T-helper 1 cell (primary cell): ENCODE data around the gene STUM.

Experiments used
- DNase-seq, 5 donors: peaks; one replicate each; pipeline ENCODE4 v3.0.0-alpha.2; 2012 to 2020

Gene STUM

DNA sequence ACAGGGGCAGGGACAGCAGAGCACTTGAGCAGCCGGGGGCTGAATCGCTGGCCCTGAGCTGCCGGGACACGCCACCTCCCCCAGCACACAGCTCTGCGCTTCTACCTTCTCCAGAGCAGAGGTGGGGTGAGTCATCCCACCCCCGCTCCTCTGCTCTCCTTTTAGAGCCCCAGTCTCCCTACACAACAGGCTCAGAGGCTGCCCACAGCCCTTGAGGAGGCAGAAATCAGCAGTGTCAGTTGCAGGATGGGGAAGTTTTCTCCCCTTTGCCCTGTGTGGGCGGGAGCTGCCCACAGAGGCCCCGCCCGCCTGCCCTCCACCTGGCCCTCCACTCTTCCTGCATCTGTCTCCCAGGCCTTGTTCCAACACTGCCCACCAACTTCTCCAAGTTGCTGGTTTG is 94.6 kb downstream of the STUM start:
- DNase-seq = peak in 2 of 5 donors; percentile 34 to 60

DNA sequence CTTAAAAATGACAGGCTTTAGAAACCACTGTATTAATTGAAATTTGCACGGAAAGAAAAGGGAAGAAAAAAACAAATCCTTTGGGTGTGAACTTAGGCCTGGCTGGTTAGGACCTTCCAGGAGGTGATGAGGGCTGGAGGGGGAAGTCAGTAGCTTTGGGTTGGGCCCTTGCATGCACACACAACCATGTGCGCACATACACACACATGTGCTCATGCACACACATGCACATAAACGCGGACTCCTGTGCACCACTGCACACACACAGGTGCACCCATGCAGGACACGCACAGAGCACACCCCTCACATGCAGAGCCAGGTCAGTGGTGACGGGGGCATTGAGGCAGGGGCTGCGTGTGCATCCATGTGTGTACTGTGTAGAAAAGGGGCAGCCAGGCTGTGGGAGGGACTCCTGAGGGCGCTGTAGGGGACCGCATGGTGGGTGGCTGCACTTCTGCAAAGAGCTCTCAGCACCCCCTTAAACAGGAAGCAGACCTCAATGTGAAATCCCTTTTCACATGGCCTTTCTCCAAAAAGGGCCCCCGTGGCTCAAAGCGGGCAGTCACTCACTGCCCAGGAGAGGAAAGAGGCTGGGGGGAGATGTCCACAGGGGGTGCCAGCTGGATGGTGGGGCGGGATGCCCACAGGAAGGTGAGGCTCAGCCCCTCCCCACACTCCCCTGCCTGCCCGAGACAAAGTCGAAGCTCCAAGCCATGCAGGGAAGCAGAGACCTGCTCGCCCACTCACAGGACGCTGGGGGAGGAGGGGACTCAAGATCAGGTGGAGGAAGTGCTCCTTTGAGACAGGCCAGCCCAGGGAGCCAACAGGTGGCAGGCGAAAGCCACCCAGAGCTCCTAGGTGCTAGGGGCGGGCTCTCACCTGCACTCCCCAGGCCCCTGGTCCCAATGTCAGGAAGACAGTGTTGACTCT is 95.3 kb downstream of the STUM start:
- DNase-seq = peak in 2 of 5 donors; percentile 16 to 34

DNA sequence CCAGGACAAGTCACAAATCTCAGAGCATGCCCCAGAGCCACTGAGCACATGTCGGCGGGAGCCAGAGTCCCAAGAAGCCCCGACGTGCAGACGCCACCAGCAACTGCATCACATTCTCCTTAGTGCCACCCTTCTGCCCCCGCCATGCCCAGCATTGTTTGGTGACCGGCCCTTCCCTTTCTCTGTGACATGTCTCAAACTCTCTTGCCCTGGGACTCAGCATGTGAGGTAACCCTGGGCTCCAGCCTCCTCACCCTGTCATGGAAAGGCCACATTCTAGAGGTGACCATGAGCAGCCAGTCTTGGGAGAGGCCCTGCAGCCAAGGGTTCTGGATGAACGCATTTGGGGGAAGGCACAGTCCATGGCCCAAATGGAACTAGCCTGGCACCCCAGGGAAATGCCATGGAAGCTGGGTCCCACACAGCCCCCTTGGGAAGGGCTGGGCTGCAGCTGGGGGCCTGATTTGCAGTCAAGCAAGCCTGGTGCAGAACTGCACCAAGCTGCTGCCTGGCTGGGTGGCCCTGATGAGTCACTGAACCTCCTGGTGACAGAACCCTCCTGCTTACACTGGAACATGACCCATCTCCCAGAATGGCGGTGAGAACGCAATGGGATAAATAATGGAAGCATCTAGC is 96.1 kb downstream of the STUM start:
- no peak for DNase-seq

DNA sequence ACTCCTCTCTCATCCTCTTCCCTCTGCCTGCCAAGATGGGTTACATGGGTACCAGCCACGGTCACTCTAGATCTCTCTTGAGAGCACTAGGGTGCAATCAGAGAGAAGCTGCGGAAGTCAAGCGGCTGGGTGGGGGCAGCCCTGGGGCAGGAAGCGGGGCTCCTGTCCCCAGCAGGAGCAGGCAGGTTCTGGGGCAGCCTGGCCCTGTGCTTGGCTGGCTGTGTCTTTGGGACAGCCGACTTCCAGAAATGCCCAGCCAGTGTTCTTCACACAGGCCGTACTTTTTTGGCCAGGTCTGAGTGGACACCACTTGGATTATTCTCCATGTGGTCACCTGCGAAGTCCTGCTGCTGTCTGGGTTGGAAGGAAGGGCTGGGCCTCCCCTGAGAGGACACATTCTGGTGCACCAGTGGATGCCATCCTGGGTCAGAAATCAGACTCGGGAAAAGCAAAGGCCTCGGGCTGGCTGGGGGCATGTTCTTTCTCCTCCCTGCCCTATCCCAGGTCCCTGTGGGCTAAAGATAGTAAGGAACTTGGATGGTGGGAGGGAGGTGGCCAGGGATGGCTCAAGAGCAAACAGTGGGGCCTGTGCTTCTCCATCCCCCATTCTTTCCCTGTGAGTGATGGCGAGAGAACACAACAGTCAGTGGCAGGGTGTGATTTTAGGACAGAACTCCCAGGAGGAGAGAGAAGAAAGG is 96.9 kb downstream of the STUM start:
- no peak for DNase-seq

DNA sequence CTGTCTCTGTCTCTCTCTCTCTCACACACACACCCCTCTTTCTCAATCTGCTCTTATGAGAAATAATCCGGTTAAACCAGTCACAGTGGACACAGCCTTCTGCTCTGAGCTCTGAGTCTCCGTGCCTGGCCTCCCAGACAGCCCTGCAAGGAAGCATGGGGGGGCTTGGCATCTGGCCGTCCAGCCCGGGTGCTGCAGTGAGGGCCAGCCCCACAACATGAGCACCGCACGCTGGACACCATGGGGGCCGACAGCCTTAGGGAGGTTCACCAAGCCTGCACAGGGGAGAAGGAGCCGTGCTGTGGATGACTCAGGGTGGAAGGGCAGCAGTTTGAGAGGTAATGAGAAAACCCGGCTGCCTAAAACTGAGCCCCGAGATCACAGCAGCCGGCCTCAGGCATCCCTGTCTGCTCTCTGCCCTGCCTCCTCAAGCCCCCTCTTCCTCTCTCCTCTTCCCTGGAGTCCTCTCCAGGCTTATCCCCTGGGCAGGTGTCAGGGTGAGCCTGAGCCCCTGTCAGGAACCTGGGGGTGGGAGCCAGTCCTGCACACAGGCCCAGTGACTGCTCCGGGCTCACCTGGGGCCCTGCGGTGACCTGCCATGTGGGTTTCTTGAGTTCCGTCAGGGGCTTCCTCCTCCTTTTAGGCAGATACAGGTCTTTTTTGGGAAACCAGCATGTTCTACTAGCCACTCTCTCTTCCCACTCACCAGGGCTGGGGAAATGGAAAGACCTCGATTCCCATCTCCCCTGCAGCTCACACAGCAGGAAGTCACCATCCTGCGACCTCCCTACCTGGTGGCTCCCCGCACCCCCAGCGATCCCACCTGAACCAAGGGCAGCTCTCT is 97.7 kb downstream of the STUM start:
- no peak for DNase-seq

DNA sequence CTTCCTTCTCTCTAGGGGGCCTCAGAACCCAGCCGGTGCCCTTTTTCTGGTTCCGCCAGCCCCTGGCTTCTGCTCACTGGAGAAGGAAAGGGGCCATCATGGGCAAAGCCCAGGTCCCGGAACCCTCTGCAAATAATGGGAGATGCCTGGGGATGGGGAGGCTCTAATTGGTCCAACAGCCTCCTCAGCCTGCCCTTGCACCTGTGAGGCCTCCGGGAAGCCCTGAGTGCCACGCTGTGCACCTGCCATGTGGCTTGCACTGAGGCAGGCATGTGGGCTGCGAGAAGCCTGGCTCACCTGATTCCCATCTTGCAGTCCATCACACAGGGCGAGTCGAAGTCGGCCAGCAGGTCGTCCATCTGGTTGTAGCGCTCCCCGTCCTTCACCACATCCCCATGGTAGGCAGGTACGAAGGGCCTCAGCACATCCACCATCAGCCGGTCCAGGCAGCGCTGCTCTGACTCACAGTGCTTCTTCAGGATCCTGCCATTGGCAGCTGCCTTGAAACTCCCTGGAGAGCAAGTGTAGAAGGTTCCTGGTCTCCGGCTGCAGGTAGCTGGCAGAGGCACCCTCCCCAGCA is 98.4 kb downstream of the STUM start:
- DNase-seq = no peak

DNA sequence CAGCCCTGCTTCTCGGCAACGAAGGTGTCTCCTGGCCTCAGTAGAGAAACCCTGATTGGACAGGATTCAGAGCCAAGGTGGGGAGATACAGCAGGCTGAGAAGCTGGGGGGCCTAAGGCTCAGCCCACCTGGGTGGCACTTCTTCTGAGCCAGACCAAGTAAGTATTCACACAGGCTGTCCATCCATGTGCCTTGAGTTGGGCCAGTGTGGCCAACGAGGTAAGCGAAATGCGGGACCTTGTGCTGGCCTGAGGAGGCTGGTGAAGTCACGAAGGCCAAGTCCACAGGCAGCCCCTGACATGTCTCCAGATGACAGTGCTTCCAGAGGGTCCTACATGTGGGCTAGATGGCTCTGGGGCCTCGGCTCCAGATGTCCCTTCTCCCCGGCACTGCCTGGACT is 99.2 kb downstream of the STUM start:
- no peak for DNase-seq

DNA sequence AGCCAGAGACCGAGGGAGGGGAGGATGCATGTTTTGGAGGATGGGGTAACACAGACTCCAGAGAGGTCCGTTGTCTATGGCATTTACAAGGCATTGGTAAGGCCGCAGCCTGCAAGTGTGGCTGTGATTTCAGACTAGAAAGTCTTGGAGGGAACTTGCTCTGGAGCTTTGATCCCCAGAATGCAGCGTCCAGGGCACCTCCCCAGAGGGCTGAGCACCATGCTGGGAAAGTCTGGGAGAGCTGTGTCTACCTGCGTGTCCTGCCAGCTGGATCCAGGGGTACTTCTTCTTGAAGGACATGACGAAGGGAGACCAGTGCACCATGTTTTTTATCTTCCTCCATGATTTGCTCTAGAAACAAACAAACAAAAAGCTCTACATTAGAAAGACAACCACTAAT is 99.9 kb downstream of the STUM start:
- DNase-seq = no peak

DNA sequence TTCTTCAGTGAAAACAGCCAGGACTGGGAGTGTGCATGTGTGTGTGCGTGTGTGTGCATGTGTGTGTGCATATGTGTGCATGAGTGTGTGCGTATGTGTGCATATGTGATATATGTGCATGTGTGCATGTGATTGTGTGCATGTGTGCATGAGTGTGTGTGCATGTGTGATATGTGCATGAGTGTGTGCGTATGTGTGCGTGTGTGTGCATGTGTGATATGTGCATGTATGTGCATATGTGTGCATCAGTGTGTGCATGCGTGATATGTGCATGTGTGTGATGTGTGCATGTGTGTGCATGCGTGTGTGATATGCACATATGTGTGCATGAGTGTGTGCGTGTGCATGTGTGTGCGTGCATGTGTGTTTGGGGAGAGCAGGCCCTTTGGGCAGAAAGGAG is 100.7 kb downstream of the STUM start:
- no peak for DNase-seq

DNA sequence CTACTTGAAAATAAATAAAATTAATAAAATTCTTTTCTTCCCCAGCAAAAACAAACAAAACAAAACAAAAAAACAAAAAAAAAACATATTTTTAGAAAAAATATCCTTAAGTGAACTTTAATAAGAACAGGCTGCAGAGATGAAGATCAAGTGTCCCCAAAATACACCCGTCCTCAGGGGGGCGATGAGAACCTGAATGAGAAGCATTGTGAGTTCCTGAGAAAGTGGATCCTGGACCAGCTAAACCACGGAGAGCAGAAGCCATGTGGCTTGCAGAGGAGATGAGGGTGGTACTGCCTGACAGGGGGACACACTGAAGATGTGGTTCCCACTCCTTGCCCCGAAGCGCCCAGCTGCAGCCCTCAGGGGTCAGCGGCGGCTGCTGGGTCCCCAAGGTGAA is 101.2 kb downstream of the STUM start:
- DNase-seq = peak in 1 of 5 donors; percentile 13

DNA sequence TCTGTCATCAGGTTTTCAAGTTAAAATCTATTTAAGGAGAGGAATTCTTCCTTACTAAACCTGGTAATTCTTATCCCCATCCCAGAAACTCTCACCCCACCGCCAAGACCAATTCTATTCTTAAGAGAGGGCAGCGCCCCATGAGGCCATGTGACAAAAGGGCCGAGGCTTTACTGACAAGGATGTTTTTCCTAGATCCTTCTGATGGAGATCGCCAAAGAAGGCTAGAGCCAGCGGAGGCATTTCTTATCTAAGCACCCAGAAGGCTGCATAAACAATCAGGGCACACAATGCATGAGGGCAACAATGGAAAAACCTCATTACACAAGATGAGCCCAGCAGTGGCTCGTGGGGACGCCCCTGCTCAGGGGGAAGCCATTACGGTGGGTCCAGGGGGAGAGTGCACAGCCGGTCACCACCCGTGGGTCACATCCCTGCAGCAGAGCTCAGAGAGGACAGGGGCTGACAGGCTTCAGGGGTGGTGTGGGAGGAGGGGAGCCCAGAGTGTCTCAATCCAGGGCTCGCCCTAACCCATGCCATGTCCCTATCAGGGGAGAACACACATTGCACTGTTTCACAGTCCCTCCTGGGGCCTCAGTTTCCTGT is 101.8 kb downstream of the STUM start:
- DNase-seq = no peak

DNA sequence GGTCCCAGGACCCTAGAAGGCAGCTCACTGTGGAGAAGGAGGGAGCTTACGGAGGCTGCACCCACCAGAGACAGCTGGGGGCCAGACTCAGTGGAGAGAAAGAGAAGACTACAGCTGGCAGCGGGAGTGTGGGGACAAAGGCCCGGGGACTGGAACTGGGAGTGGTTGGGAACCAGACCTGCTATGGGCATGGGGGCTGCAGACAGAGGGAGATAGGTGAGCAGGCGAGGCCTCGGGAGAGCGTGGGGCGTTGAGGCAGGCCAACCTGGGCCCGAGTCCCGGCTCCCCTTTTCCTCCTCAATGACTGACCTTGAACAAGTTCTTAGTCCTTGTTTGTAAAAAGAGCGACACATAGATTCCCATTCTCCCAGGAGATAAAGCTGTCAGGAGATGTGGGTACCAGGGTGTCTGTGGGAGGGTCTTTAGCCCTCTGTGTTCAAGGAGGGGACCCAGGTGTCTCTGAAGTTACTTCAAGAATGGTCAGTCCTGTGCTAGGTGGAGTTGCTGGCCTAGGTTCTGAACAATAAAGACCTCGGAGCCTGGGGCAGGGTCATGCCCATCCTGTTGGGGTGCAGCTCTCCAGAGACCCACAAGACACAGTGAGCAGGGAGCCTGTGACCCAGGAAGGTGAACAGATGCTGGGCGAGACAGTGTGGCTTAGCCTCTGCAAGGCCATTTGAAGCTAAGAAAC is 102.6 kb downstream of the STUM start:
- no peak for DNase-seq

DNA sequence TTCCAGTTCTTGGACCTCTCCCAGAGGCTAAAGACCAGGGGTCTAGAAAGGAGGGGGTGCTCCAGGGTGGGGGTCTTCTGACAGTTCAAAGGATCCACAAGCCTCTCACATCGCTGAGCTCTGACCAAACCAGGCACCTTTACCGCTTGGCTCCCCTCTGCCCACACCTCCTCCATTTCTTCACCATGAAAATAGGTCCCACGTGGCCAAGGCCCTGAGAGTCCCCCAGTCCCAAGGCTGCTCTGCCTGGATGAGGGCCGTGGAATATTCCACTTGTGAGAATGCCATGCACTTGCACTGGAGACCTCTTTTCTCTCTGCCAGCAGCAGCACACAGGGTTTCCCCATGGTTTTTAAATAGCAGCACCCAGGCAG is 103.2 kb downstream of the STUM start:
- no peak for DNase-seq

DNA sequence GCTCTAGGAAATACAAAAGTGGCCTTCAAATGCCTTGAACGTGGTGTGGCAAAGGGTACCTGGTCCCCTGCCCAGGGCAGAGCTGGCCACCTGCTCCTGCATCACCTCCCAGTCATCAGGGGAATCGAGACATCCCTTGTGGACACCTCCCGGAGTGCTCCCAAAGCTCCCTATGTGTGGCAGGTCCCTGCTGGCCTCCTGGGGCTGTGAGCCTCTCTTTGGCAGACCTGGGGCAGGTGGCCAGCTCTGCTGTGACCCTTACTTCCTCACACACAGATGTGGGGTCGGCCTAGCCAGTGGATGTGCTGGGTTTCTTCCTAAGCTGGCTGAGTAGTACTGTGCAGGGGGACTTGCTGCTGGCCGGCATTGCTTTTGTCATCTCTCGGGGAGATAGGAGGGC is 104.0 kb downstream of the STUM start:
- no peak for DNase-seq

DNA sequence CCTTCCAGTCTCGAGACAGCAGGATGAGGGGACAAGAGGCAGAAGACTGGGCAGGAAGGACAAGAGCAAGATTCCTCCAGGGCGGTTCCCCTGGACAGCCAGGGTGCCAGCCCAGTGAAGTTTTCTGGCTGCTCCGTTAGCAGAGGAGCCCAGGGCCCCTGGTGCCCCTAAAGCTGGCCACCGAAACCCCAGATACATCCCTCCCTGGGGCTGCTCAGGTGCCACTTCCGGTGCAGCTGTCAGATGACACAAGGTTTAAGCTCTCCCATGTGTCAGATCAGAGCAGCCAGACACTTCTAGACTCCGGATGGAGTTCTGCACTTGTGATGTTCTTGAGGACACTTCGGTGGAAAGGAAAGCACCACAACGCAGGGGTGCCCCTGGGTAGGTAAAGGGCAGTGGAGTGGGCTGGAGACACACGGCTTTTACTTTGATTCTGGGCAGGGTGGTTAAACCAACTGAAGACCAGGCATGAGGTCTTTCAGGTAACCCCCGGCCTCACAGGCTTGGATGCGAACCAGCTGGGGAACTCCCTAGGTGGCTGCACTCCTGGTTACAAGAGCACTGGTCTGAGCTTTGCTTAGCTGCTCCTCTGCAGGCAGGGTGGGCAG is 104.9 kb downstream of the STUM start:
- DNase-seq = peak; percentile 54 to 80 (median 66)

DNA sequence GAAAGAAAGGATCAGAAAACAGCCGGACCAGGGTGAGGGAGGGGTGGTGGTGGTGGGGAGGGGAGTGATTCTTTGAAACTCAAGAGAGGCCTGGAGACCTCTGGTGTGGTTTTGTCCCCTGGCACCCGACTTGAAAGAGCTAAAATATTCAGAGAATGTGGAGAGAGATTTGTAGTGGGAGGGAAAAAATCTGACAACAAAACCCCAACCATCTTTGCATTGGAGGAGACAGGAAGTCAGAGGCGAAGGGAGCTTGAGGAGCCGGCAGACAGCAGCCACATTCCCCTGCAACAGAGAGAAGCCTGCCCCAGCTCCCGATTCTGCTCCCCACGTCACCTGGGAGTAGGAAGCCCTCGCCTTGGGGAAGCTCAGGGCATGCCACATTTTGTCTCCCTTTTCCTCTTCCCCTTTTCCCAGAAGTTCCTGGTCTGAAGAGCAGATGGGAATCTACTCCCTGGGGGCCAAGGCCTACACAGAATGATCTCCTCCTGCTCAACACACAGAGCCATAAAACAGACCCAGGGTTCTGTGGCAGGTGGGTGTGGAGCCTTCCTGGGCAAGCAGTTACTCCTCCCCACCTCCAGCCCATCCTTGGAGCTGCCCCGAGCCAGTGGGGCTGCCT is 105.6 kb downstream of the STUM start:
- no peak for DNase-seq

DNA sequence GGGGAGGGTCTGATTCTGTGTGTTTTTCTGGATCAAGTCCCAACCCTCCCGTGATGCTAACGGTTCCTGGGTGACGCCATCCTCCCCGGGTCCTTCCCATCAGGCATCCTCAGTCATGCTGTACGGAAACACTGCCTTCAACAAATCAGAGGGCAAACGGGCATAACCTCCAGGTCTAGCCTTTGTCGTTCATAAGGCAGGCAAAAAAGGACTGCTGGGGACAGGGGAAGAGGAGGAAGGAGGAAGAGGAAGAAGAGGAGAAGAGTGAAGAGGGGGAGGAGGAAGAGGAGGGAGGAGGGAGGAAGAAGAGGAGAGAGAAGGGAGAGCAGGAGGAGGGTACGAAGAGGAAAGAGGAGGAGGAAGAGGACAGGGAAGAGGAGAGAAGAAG is 106.1 kb downstream of the STUM start:
- DNase-seq = no peak

DNA sequence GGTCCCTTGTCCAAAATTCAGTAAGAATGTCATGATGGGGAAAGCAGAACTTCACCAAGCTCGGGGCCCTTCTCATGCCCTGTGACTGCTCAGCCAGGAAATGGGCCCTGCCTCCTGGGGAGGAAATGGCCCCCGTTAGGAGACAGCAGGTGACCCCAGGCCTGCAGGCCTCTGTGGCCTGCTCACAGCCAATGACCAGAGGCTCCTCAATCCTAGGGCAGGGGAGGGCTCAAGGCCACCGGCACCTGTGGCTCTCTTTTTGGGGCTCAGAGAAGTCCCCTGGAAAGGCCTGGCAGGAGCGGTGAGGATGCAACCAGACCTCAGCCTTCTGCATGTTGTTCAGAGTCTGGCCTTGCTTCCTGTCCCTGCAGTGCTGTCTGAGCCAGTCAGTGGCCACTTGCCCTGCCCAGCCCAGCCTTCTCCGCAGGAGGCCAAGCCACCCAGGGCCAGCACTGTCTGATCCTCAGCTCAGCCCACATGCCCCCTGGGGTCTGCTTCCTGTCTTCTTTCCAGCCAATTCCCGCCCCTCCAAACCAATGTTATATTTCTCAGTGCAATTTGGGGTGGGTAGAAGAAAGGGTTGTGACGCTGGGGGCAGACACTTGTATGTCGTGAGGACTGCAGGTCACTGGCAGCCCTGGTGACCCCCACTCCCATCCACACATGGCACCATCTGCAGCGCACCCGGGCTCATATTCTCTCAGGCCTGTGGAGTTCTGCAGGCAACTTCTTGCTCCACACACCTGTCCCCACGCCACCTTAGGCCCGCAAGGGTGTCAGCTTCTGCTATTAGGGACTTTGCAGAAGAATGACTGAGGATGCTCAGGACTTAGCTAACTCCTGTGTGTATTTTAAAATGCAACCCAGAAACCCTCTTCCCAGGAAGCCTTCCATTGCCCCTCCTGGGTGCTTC is 106.9 kb downstream of the STUM start:
- no peak for DNase-seq

DNA sequence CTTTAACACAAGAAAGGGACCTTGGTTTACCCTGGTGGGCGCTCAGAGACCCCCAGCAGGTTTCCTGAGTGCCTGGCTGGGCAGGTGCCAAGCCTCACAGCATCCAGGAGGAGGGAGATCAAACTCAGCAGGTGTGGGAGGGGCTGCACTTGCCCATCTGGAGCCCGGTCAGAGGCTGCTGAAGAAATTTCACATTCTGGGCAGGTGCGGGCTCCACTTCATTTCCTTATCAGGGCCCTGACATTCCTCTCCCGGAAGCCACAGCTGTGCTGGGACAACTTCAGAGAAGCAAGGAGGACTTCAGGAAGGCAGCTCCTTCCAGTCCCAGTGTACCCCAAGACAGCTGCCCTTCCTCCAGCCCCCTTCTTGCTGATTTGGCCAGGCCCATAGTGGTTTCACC is 107.6 kb downstream of the STUM start:
- no peak for DNase-seq
